Neural cell (in vitro differentiated cells): ENCODE measurements around the gene DPF3. TPM values are rescaled to one million over a fixed set of nuclear protein-coding genes. Genes with fewer than 3 reads are reported as not detected.

ENCODE experiments used
- H2AFZ ChIP-seq: fragments of 200-600, 300-800 bp; sonication (generic), shearing (Covaris generic); 2 replicates; pipeline ENCODE4 v1.6.0; 2014; ENCODE audit warnings: low read depth, mild to moderate bottlenecking, antibody characterized with exemption, low read length, moderate library complexity
- H3F3A ChIP-seq: fragments of 200-600 bp; shearing (Covaris generic); 2 replicates; pipeline ENCODE4 v1.6.1; 2016; ENCODE audit warnings: mild to moderate bottlenecking, moderate library complexity, mixed read lengths, antibody characterized with exemption, low read length; ENCODE audit not compliant: insufficient read depth, poor library complexity, severe bottlenecking
- H3K27ac ChIP-seq: fragments of 200-600, 300-800 bp; sonication (generic), shearing (Covaris generic); 2 replicates; pipeline ENCODE4 v1.5.1; 2014; ENCODE audit warnings: mild to moderate bottlenecking, low read length, moderate library complexity
- H3K27me3 ChIP-seq: fragments of 300-800, 200-600 bp; sonication (generic), shearing (Covaris generic); 2 replicates; pipeline ENCODE4 v1.6.0; 2014; ENCODE audit warnings: mild to moderate bottlenecking, low read depth, low read length, moderate library complexity; ENCODE audit not compliant: insufficient read depth
- H3K36me3 ChIP-seq: fragments of 300-800, 200-600 bp; sonication (generic), shearing (Covaris generic); 2 replicates; pipeline ENCODE4 v1.5.1; 2014; ENCODE audit warnings: mild to moderate bottlenecking, antibody characterized with exemption, low read length, moderate library complexity; ENCODE audit not compliant: insufficient read depth
- H3K4me2 ChIP-seq: fragments of 300-800, 200-600 bp; sonication (generic), shearing (Covaris generic); 2 replicates; pipeline ENCODE4 v1.6.0; 2014; ENCODE audit warnings: mild to moderate bottlenecking, low read length
- H3K4me3 ChIP-seq: fragments of 300-800, 200-600 bp; sonication (generic), shearing (Covaris generic); 2 replicates; pipeline ENCODE4 v1.5.1; 2014; ENCODE audit warnings: mild to moderate bottlenecking, low read length, moderate library complexity
- H3K79me2 ChIP-seq: fragments of 200-600 bp; shearing (Covaris generic); replicated peaks from 2 replicates; pipeline ENCODE4 v1.6.0; 2014; ENCODE audit warnings: mild to moderate bottlenecking, low read length, moderate library complexity; ENCODE audit not compliant: insufficient read depth
- H3K9ac ChIP-seq: fragments of 300-800, 200-600 bp; sonication (generic), shearing (Covaris generic); 2 replicates; pipeline ENCODE4 v1.6.1; 2016; ENCODE audit warnings: mild to moderate bottlenecking, low read length, mixed read lengths
- H3K9me2 ChIP-seq: fragments of 200-600 bp; shearing (Covaris generic); 2 replicates; pipeline ENCODE4 v1.6.1; 2016; ENCODE audit warnings: mild to moderate bottlenecking, low read length, mixed read lengths; ENCODE audit not compliant: insufficient read depth
- H3K9me3 ChIP-seq: fragments of 200-600, 300-800 bp; sonication (generic), shearing (Covaris generic); 2 replicates; pipeline ENCODE4 v1.6.1; 2016; ENCODE audit warnings: mild to moderate bottlenecking, mixed run types, low read length, moderate library complexity, mixed read lengths
- H4K20me1 ChIP-seq: fragments of 200-600 bp; shearing (Covaris generic); 2 replicates; pipeline ENCODE4 v1.6.1; 2016; ENCODE audit warnings: mild to moderate bottlenecking, mixed run types; ENCODE audit not compliant: insufficient read depth
- EP300 ChIP-seq: fragments of 450-650 bp; conservative IDR thresholded peaks from 2 replicates; pipeline ENCODE4 v1.6.1; 2014; ENCODE audit warnings: antibody characterized with exemption, mild to moderate bottlenecking, moderate library complexity; ENCODE audit not compliant: poor library complexity, severe bottlenecking
- EZH2 ChIP-seq: fragments of 200-600, 300-800 bp; shearing (Covaris generic), sonication (generic); IDR thresholded peaks from 2 replicates; pipeline ENCODE4 v1.6.1; 2014; ENCODE audit warnings: antibody characterized with exemption, low read length, borderline replicate concordance, mild to moderate bottlenecking; ENCODE audit not compliant: insufficient read depth, poor library complexity, severe bottlenecking
- MXI1 ChIP-seq: fragments of 450-650 bp; conservative IDR thresholded peaks from 2 replicates; pipeline ENCODE4 v1.6.1; 2014; ENCODE audit warnings: antibody characterized with exemption, mild to moderate bottlenecking; ENCODE audit not compliant: poor library complexity, severe bottlenecking
- POLR2AphosphoS5 ChIP-seq: IDR thresholded peaks from 2 replicates; pipeline ENCODE4 v1.6.1; 2012
- RAD21 ChIP-seq: fragments of 450-650 bp; conservative IDR thresholded peaks from 2 replicates; pipeline ENCODE4 v1.6.1; 2014; ENCODE audit warnings: antibody characterized with exemption, mild to moderate bottlenecking, moderate library complexity
- REST ChIP-seq: IDR thresholded peaks from 2 replicates; pipeline ENCODE4 v1.6.1; 2012; ENCODE audit warnings: borderline replicate concordance
- SMC3 ChIP-seq: fragments of 450-650 bp; conservative IDR thresholded peaks from 2 replicates; pipeline ENCODE4 v1.6.1; 2014; ENCODE audit warnings: antibody characterized with exemption, mild to moderate bottlenecking, moderate library complexity; ENCODE audit not compliant: poor library complexity
- TAF1 ChIP-seq: IDR thresholded peaks from 2 replicates; pipeline ENCODE4 v1.6.1; 2012; ENCODE audit warnings: low read depth
- polyA plus RNA-seq: library from polyadenylated mRNA; depleted of rRNA; stranded (reverse); fragments of >200 nt; gene quantifications from 2 replicates; pipeline ENCODE4 v1.2.3, GENCODE V29; 2014
- TF ChIP-seq, protein P1 (sequence below): fragments of 450-650 bp; IDR thresholded peaks from 2 replicates; pipeline ENCODE4 v1.5.1; 2014; ENCODE audit warnings: antibody characterized with exemption, mild to moderate bottlenecking, moderate library complexity; ENCODE audit not compliant: poor library complexity, severe bottlenecking

The DPF3 gene
- polyA plus RNA-seq, 1 donor from 2014 or later: 2.9 TPM

DNA sequence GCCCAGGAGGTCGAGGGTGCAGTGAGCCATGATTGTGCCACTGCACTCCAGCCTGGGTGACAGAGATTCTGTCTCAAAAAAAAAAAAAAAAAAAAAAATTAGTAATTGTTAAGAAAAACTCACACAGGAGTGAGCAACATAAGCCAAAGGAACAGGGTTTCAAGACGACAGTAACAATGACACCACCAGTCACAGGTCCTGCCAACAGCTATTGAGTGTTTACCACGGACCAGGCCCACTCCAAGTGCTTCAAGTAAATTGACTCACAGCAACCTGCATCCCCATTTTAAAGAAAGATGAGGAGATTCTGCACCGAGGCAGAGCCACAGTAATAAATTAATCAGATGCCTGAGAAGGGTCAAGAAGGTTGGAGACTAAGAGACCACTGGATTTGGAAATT lies 194.5 kb downstream of the DPF3 start:
- no peaks in the 10 kb centered on the region for H3K79me2 ChIP-seq
- H3K9me3 ChIP-seq: no peaks in the 10 kb centered on the region
- no peak overlapping the region for H3K4me2 ChIP-seq
- no peak overlapping the region for H3K4me3 ChIP-seq
- H3F3A ChIP-seq: no peaks in the 10 kb centered on the region
- no peaks in the 10 kb centered on the region for H3K36me3 ChIP-seq
- TF ChIP-seq REST (no peak), TAF1 (no peak), MXI1 (no peak), EZH2 (no peak), SMC3 (no peak), RAD21 (no peak), EP300 (no peak), POLR2AphosphoS5 (no peak)
- TF ChIP-seq, protein P1, sequence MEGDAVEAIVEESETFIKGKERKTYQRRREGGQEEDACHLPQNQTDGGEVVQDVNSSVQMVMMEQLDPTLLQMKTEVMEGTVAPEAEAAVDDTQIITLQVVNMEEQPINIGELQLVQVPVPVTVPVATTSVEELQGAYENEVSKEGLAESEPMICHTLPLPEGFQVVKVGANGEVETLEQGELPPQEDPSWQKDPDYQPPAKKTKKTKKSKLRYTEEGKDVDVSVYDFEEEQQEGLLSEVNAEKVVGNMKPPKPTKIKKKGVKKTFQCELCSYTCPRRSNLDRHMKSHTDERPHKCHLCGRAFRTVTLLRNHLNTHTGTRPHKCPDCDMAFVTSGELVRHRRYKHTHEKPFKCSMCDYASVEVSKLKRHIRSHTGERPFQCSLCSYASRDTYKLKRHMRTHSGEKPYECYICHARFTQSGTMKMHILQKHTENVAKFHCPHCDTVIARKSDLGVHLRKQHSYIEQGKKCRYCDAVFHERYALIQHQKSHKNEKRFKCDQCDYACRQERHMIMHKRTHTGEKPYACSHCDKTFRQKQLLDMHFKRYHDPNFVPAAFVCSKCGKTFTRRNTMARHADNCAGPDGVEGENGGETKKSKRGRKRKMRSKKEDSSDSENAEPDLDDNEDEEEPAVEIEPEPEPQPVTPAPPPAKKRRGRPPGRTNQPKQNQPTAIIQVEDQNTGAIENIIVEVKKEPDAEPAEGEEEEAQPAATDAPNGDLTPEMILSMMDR: no peak
- no peak overlapping the region for H3K9ac ChIP-seq
- H3K27me3 ChIP-seq: no peaks in the 10 kb centered on the region
- no peaks in the 10 kb centered on the region for H3K9me2 ChIP-seq
- no peaks in the 10 kb centered on the region for H4K20me1 ChIP-seq
- no peak overlapping the region for H2AFZ ChIP-seq
- H3K27ac ChIP-seq: no peak overlapping the region

DNA sequence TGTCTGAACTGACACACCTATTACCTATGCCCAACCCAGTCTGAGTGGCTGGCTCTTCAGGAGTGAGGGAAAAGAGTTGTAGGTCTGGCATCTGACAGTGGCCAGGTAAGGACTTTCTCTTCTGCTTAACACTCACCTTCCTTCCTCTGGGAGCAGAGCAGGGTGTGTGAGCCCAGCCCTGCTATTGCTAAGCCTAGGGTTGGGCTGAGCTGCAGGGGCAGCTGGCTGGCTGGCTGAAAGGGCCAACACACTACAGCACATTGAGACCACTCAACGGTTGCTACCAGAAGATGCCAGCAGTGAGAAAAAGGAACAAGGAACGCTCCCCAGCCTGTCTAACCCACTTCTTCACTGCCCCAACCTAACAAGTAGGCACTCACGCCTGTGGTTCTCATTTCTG lies 201.2 kb downstream of the DPF3 start:
- Histone ChIP-seq H3K27me3 (no peaks in the 10 kb centered on the region), H3K9me3 (no peaks in the 10 kb centered on the region), H3K4me3 (no peak overlapping the region), H3K36me3 (no peaks in the 10 kb centered on the region), H3K9me2 (no peaks in the 10 kb centered on the region), H4K20me1 (no peaks in the 10 kb centered on the region), H2AFZ (no peak overlapping the region), H3K4me2 (no peak overlapping the region), H3F3A (no peaks in the 10 kb centered on the region), H3K9ac (no peak overlapping the region), H3K27ac (no peak overlapping the region), H3K79me2 (no peaks in the 10 kb centered on the region)
- TF ChIP-seq MXI1 (no peak), TAF1 (no peak), POLR2AphosphoS5 (no peak), EP300 (no peak), RAD21 (no peak), EZH2 (no peak), REST (no peak), SMC3 (no peak)
- TF ChIP-seq, protein P1: no peak
